ENCODE results near the gene XYLT1.
"Not testable (repeated sequence)": the region's sequence is repeated elsewhere in the genome, so short reads cannot be mapped to it uniquely, and the experiment has no call there.

Gene XYLT1

GRCh38 chr16:17512636-17513220 is 42.0 kb upstream of the XYLT1 start:
- DNase-seq (ENCODE audit: low spot score), result no peak
- ChIA-PET POLR2A (ENCODE audit: low non-redundant PET) (no interaction called here), CTCF (no interaction called here)
- no peak overlapping the region for H3K27ac ChIP-seq
- no peak for TF ChIP-seq CTCF (conservative IDR thresholded peaks at IDR 0.05; ENCODE audit: low read depth)

GRCh38 chr16:17511340-17511739 is 40.6 kb upstream of the XYLT1 start:
- no peak for DNase-seq (ENCODE audit: low spot score)
- TF ChIP-seq CTCF (conservative IDR thresholded peaks at IDR 0.05; ENCODE audit: low read depth), result no peak
- no peak overlapping the region for H3K27ac ChIP-seq
- ChIA-PET CTCF (no interaction called here), POLR2A (ENCODE audit: low non-redundant PET) (no interaction called here)

GRCh38 chr16:17510567-17510966 is 39.8 kb upstream of the XYLT1 start:
- no peak for DNase-seq (ENCODE audit: low spot score)
- POLR2A ChIA-PET (ENCODE audit: low non-redundant PET), result no interaction called here
- no peak for TF ChIP-seq CTCF (conservative IDR thresholded peaks at IDR 0.05; ENCODE audit: low read depth)
- H3K27ac ChIP-seq, result no peak overlapping the region
- CTCF ChIA-PET, result no interaction called here

DNA sequence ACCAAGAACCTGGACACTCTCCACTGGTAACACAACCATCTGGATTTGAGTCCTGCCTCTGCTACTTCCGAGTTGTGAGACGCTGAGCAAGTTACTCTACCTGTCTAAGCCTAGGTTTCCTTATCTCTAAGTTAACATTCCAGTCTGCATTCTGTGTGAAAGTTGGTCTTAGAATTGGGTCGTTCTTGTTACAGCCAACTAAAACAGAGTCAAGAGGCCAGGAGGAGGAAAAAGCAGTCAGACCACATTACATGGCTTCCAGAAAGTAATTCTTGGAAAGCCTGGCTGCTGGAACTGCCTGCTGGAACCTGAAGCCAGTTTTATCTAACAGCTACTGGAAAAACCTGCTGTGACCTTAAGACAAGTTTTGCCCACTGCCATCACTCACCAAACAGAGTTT is 38.4 kb upstream of the XYLT1 start:
- POLR2A ChIA-PET (ENCODE audit: low non-redundant PET), result no interaction called here
- CTCF ChIA-PET, result no interaction called here

GRCh38 chr16:17508303-17508702 is 37.5 kb upstream of the XYLT1 start:
- no peak for DNase-seq (ENCODE audit: low spot score)
- no peak overlapping the region for H3K27ac ChIP-seq
- ChIA-PET CTCF (no interaction called here), POLR2A (ENCODE audit: low non-redundant PET) (interaction anchor here (0.7 kb wide), 1 partner anchor 43 kb away, joined by 9 read pairs; no protein-coding TSS in a partner anchor)
- TF ChIP-seq CTCF (conservative IDR thresholded peaks at IDR 0.05; ENCODE audit: low read depth), result no peak

More for the DNA sequence above, 38.4 kb upstream of the XYLT1 start:
- H3K27ac ChIP-seq, result no peak overlapping the region
- no peak for TF ChIP-seq CTCF (conservative IDR thresholded peaks at IDR 0.05; ENCODE audit: low read depth)
- DNase-seq (ENCODE audit: low spot score), result no peak

DNA sequence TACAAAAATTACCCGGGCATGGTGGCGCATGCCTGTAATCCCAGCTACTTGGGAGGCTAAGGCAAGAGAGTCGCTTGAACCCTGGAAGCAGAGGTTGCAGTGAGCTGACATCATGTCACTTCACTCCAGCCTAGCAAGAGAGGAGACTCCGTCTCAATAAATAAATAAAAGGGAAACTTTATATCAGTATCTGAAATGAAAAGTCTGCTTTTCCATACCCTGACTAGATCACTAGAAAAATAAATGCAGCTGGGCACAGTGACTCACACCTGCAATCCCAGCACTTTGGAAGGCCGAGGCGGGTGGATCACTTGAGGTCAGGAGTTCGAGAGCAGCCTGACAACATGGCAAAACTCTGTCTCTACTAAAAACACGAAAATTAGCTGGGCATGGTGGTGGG is 36.8 kb upstream of the XYLT1 start:
- H3K27ac ChIP-seq; DNase-seq (ENCODE audit: low spot score); POLR2A ChIA-PET (ENCODE audit: low non-redundant PET); CTCF ChIA-PET: not testable (repeated sequence)

GRCh38 chr16:17505828-17506227 is 35.1 kb upstream of the XYLT1 start:
- DNase-seq (ENCODE audit: low spot score); H3K27ac ChIP-seq; CTCF ChIA-PET; POLR2A ChIA-PET (ENCODE audit: low non-redundant PET): not testable (repeated sequence)

DNA sequence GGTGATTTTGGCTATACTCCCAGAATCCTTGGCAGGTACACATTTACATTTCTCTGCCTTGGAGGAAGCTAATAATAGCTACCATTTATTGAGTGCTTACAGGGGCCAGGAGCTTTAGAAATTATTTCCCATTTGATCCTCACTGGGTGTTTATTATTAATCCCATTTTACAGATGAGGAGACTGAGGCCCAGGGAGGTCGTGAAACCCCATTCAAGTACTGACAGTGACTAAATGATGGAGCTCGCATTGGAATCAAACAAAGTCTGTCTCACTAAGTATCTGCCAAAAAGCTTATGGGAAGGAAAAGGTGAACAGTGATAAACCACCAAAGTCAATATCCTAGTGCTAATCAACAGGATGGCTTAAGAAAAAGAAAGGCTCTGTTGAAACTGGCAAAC is 33.3 kb upstream of the XYLT1 start:
- H3K27ac ChIP-seq, result no peak overlapping the region
- TF ChIP-seq CTCF (conservative IDR thresholded peaks at IDR 0.05; ENCODE audit: low read depth), result no peak
- no peak for DNase-seq (ENCODE audit: low spot score)
- POLR2A ChIA-PET (ENCODE audit: low non-redundant PET), result no interaction called here
- CTCF ChIA-PET, result no interaction called here
